ENCODE measurements around the gene RAB11FIP5.
A peak's percentile ranks its signal among the peaks of the same experiment; 100 is the strongest.

The RAB11FIP5 gene

DNA sequence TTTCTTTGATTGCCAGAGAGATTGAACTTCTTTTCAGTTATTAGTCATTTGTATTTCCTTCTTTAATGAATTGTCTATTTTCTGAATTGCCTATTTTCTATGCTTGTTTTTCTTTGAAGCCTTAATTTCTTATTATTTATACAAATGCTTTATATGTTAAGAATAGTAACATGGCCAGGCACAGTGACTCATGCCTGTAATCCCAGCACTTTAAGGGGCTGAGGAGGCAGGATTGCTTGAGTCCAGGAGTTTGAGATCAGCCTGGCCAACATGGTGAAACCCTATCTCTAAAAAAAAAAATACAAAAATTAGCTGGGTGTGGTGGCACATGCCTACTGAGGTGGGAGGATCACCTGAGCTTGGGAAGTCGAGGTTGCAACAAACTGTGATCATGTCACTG, 4.7 kb upstream of the RAB11FIP5 start:
- Mint-ChIP-seq H3K9me3 (no peaks in the 10 kb centered on the region), H3K27ac (no peak overlapping the region), H3K27me3 (peaks cover 4% of the 10 kb centered on the region), H3K36me3 (ENCODE audit: low read depth) (no peaks in the 10 kb centered on the region), H3K4me3 (no peak overlapping the region), H3K4me1 (peaks cover 7% of the 10 kb centered on the region)
- no peak for ATAC-seq
- no peak for DNase-seq

DNA sequence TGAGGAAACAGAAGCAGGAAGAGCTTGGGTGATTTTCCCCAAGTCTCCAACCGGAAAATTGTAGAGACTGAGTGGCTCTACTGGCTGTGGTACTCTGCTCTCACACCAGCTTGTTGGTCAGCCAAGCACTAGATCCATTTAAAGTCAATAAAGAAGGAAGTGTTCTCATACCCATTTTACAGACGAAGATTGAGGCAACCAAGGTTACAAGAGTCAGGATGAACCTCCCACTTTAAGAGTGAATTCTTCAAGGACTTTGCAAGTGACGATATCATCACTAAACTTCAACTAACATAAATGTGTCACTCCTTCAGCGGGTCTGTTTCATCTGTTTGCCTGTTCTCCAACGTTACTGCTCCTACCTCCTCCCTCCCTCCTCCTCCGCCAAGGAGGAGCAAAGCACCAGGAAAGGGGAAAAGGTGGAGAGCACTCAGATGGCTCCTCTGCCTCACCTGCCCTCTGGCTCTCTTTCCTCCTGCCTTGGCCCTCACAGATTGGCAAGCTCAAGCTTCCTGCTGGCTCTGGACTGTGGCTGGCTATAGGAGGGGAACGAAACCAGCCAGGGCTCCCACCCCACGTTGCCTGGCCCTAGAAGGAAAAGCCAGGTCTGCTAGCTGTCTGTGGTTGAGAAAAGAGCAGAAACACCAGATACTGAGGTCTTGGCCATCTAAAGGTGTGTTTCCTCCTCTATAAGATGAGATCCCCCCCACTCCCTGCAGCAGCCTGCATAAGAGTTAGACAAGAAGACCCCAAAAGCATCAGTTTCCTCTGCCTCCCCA, 3.6 kb upstream of the RAB11FIP5 start:
- Mint-ChIP-seq H3K36me3 (ENCODE audit: low read depth) (no peaks in the 10 kb centered on the region), H3K27me3 (peaks cover 8% of the 10 kb centered on the region), H3K4me3 (no peak overlapping the region), H3K4me1 (peaks cover 11% of the 10 kb centered on the region), H3K27ac (no peak overlapping the region), H3K9me3 (no peaks in the 10 kb centered on the region)
- DNase-seq (no peak), ATAC-seq (no peak)

- H3K27me3 Mint-ChIP-seq, result peaks cover 10% of the 10 kb centered on the region
- no peak overlapping the region for H3K27ac Mint-ChIP-seq
- peak overlapping the region; percentile 30 for H3K4me3 Mint-ChIP-seq
- ATAC-seq (no peak), DNase-seq (no peak)
- no peaks in the 10 kb centered on the region for H3K36me3 Mint-ChIP-seq (ENCODE audit: low read depth)
- peaks cover 21% of the 10 kb centered on the region for H3K4me1 Mint-ChIP-seq
- H3K9me3 Mint-ChIP-seq, result no peaks in the 10 kb centered on the region
Measured at GRCh38 chr2:73114273-73114867, 1.6 kb upstream of the RAB11FIP5 start.

GRCh38 chr2:73112026-73112912, 479 bp downstream of the RAB11FIP5 start:
- Mint-ChIP-seq H3K27ac (peak overlapping the region; percentile 19), H3K9me3 (no peaks in the 10 kb centered on the region), H3K36me3 (ENCODE audit: low read depth) (no peaks in the 10 kb centered on the region), H3K4me3 (peak overlapping the region; percentile 68), H3K27me3 (peaks cover 10% of the 10 kb centered on the region), H3K4me1 (peaks cover 21% of the 10 kb centered on the region)
- peak; percentile 24 for DNase-seq
- no peak for ATAC-seq

DNA sequence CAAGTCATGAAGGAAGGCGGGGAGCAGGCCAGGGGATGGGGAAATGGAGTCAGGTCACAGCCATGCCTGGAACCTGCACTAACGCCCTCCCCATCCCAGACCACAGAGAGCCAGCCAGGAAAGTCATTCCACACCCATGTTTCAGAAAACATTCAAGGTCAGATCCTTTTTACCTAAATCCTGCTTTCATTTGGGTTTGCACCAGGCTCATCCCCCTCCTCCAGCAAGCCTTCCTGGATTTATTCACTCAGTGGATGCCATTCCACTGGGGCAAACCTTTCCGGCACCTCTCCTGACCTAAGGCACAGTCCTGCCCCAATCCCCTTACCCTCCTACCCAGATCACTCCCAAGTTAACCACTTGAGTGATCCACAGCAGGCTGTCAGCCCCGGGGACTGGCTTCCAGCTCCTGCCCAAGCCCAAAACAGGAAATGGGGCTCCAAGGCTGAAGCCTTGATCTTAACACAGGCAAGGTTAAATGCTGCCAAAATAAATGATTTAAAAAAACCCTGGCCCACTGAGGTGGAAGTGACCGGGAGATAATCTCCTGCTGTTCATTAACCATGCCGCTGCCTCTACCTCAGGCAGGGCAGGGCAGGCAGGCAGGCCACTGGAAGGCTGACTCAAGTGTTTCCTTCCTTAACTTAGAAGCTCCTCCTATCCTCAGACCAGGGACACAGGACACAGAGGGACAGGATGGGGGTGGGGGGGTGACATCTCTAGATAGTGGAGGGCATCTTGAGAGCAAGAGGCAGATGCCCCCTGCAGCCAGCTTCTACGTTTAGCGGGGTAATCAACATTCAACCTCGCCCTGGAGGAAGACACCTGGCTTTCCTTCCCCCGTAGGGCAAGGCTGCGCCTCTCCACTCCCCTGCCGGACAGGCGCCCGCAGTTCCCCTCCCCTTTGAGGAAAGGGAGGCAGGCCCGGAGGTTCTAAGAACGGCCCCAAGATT, 1.4 kb downstream of the RAB11FIP5 start:
- peaks cover 21% of the 10 kb centered on the region for H3K4me1 Mint-ChIP-seq
- H3K27me3 Mint-ChIP-seq, result peaks cover 7% of the 10 kb centered on the region
- peak; percentile 27 for DNase-seq
- H3K4me3 Mint-ChIP-seq, result peak overlapping the region; percentile 68
- peak overlapping the region; percentile 19 for H3K27ac Mint-ChIP-seq
- no peaks in the 10 kb centered on the region for H3K36me3 Mint-ChIP-seq (ENCODE audit: low read depth)
- ATAC-seq, result no peak
- no peaks in the 10 kb centered on the region for H3K9me3 Mint-ChIP-seq

GRCh38 chr2:73110168-73111072, 2.3 kb downstream of the RAB11FIP5 start:
- no peaks in the 10 kb centered on the region for H3K36me3 Mint-ChIP-seq (ENCODE audit: low read depth)
- peaks cover 21% of the 10 kb centered on the region for H3K4me1 Mint-ChIP-seq
- DNase-seq (no peak), ATAC-seq (no peak)
- no peak overlapping the region for H3K27ac Mint-ChIP-seq
- peak overlapping the region; percentile 68 for H3K4me3 Mint-ChIP-seq
- H3K27me3 Mint-ChIP-seq, result peaks cover 7% of the 10 kb centered on the region
- H3K9me3 Mint-ChIP-seq, result no peaks in the 10 kb centered on the region

GRCh38 chr2:73109431-73110167, 3.1 kb downstream of the RAB11FIP5 start:
- Mint-ChIP-seq H3K4me1 (peaks cover 21% of the 10 kb centered on the region), H3K36me3 (ENCODE audit: low read depth) (no peaks in the 10 kb centered on the region), H3K27me3 (peaks cover 7% of the 10 kb centered on the region), H3K9me3 (no peaks in the 10 kb centered on the region), H3K4me3 (no peak overlapping the region), H3K27ac (no peak overlapping the region)
- ATAC-seq (no peak), DNase-seq (no peak)

GRCh38 chr2:73107211-73107926, 5.4 kb downstream of the RAB11FIP5 start:
- DNase-seq (no peak), ATAC-seq (no peak)
- H3K27me3 Mint-ChIP-seq, result peaks cover 7% of the 10 kb centered on the region
- H3K4me1 Mint-ChIP-seq, result peaks cover 18% of the 10 kb centered on the region
- H3K9me3 Mint-ChIP-seq, result no peaks in the 10 kb centered on the region
- no peak overlapping the region for H3K4me3 Mint-ChIP-seq
- H3K27ac Mint-ChIP-seq, result no peak overlapping the region
- H3K36me3 Mint-ChIP-seq (ENCODE audit: low read depth), result no peaks in the 10 kb centered on the region

- Mint-ChIP-seq H3K9me3 (no peaks in the 10 kb centered on the region), H3K36me3 (ENCODE audit: low read depth) (no peaks in the 10 kb centered on the region), H3K27ac (no peak overlapping the region), H3K27me3 (peaks cover 5% of the 10 kb centered on the region), H3K4me1 (peaks cover 16% of the 10 kb centered on the region), H3K4me3 (no peak overlapping the region)
- DNase-seq (no peak), ATAC-seq (no peak)
Measured at GRCh38 chr2:73106791-73107190, 6.0 kb downstream of the RAB11FIP5 start.

DNA sequence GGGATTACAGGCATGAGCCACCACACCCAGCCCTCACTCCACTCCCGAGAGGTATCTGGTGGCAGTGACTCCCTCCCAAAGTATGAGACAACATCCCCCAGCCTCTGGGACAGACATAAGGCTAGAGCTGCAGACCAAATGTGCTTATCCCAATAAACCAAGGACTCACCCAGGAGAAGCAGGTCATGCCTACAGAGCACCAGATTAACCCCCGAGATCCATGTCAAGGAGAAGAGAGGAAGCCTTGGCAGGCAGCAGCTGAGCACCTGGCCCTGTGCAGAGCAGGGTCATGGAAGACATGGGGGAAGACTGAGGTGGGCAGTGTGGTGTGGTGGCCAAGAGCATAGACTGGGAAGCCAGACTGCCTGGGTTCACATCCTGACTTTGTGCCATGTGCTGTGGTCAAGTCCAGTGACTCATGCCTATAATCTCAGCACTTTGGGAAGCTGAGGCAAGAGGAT, 7.2 kb downstream of the RAB11FIP5 start:
- H3K36me3 Mint-ChIP-seq (ENCODE audit: low read depth), result no peaks in the 10 kb centered on the region
- H3K4me1 Mint-ChIP-seq, result peaks cover 6% of the 10 kb centered on the region
- H3K4me3 Mint-ChIP-seq, result no peak overlapping the region
- H3K27me3 Mint-ChIP-seq, result no peaks in the 10 kb centered on the region
- DNase-seq (no peak), ATAC-seq (no peak)
- H3K9me3 Mint-ChIP-seq, result no peaks in the 10 kb centered on the region
- H3K27ac Mint-ChIP-seq, result no peak overlapping the region

GRCh38 chr2:73104933-73105332, 7.8 kb downstream of the RAB11FIP5 start:
- Mint-ChIP-seq H3K4me3 (no peak overlapping the region), H3K27me3 (no peaks in the 10 kb centered on the region), H3K36me3 (ENCODE audit: low read depth) (no peaks in the 10 kb centered on the region), H3K4me1 (peaks cover 4% of the 10 kb centered on the region), H3K27ac (no peak overlapping the region), H3K9me3 (no peaks in the 10 kb centered on the region)
- DNase-seq (no peak), ATAC-seq (no peak)

DNA sequence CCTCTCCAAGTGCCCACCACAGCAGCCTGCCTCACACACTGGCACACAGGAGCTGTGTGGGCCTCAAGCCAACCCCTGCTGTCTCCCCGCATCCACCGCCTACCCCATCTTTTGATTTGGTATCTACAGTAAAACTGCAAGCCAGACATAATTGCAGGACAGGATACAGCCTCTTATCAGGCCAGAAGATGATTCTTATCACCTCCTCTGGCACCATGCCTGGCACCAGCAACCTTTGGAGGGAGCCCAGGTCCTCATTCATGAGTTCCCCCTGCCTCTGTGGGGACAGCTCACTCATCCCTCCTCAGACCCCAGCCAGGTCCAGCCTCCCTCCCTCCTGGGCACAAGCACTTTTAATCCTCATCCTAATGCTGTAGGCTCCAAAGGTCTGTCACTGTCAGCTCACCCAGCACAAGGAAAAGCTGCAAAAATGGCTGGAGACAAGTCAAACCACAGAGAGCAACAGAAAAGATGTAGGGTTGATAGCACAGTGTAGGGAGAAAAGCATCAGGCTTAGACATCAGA, 9.7 kb downstream of the RAB11FIP5 start:
- Mint-ChIP-seq H3K4me1 (peaks cover 4% of the 10 kb centered on the region), H3K36me3 (ENCODE audit: low read depth) (no peaks in the 10 kb centered on the region), H3K27me3 (no peaks in the 10 kb centered on the region), H3K4me3 (no peak overlapping the region), H3K9me3 (no peaks in the 10 kb centered on the region), H3K27ac (no peak overlapping the region)
- no peak for DNase-seq
- no peak for ATAC-seq

All from activated naive CD8-positive, alpha-beta T cell treated with anti-CD3 and anti-CD28 coated beads, Interleukin-2, amount 50 U/mL, for 24 hours (primary cell).